ENCODE measurements around the gene PDSS2. TPM values are rescaled to one million over a fixed set of nuclear protein-coding genes. Genes with fewer than 3 reads are reported as not detected.

The PDSS2 gene
- total and polyA plus RNA-seq, 9 of the 15 experiments (the other 6 are each of a cell fraction or from before 2014, with no cell fraction given) = 5.8 to 21.1 (median 12.0) TPM

GRCh38 chr6:107423474-107423990 is 35.8 kb downstream of the PDSS2 start:
- Histone ChIP-seq H2AFZ (ENCODE audit: low read depth, low read length) (no peak overlapping the region), H3K9me3 (replicated peaks; ENCODE audit: control insufficient read depth, insufficient read depth, low read depth, low read length) (peaks cover 8% of the 10 kb centered on the region), H3K4me2 (ENCODE audit: insufficient read depth, low read length) (no peak overlapping the region), H3K4me3 (no peak overlapping the region), H3K79me2 (ENCODE audit: control insufficient read depth, insufficient read depth, low read length) (no peaks in the 10 kb centered on the region; the same call in 2 of the 3 replicates), H3K9ac (ENCODE audit: insufficient read depth in 1 of 2, low read depth in 2 of 2, low read length in 2 of 2) (no peak overlapping the region), H3K27me3 (ENCODE audit: control insufficient read depth in 2 of 2, insufficient read depth in 2 of 2, low read length in 2 of 2) (no peaks in the 10 kb centered on the region), H3K36me3 (ENCODE audit: control insufficient read depth, insufficient read depth, low read length) (no peaks in the 10 kb centered on the region), H3K27ac (ENCODE audit: extremely low read depth, low read depth, low read length) (no peak overlapping the region), H3K9me1 (ENCODE audit: control insufficient read depth, insufficient read depth, low read length) (no peaks in the 10 kb centered on the region), H3K4me1 (replicated peaks in 1 of 2; ENCODE audit: control insufficient read depth in 2 of 2, insufficient read depth in 2 of 2, low read length in 2 of 2) (no peaks in the 10 kb centered on the region), H4K20me1 (replicated peaks; ENCODE audit: control insufficient read depth, insufficient read depth, low read length) (no peaks in the 10 kb centered on the region)
- in situ Hi-C loops (cut with MboI) (no loop called here), intact Hi-C loops (cut with micrococcal nuclease) (no loop called here)
- WGBS (ENCODE audit: insufficient coverage, low coverage, missing lambda C conversion rate) = 27% methylated on average over 1 of the region's 1 CpG
- TF ChIP-seq GATA2 (CRISPR knock-in tag; IDR thresholded peaks at IDR 0.05) = no peak
- TF ChIP-seq SUPT5H (IDR thresholded peaks at IDR 0.05) = no peak
- TF ChIP-seq, protein P1, sequence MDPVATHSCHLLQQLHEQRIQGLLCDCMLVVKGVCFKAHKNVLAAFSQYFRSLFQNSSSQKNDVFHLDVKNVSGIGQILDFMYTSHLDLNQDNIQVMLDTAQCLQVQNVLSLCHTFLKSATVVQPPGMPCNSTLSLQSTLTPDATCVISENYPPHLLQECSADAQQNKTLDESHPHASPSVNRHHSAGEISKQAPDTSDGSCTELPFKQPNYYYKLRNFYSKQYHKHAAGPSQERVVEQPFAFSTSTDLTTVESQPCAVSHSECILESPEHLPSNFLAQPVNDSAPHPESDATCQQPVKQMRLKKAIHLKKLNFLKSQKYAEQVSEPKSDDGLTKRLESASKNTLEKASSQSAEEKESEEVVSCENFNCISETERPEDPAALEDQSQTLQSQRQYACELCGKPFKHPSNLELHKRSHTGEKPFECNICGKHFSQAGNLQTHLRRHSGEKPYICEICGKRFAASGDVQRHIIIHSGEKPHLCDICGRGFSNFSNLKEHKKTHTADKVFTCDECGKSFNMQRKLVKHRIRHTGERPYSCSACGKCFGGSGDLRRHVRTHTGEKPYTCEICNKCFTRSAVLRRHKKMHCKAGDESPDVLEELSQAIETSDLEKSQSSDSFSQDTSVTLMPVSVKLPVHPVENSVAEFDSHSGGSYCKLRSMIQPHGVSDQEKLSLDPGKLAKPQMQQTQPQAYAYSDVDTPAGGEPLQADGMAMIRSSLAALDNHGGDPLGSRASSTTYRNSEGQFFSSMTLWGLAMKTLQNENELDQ (CRISPR knock-in tag; IDR thresholded peaks at IDR 0.05; ENCODE audit: borderline replicate concordance) = no peak
- no peak for TF ChIP-seq MIER1 (IDR thresholded peaks at IDR 0.05; ENCODE audit: low read depth)
- no peak for TF ChIP-seq TRIM28 (IDR thresholded peaks at IDR 0.05)
- no peak for TF ChIP-seq ZNF324 (CRISPR knock-in tag; IDR thresholded peaks at IDR 0.05)
- TF ChIP-seq HNRNPLL (IDR thresholded peaks at IDR 0.05; ENCODE audit: low read depth, low read length, poor library complexity, severe bottlenecking) = no peak
- TF ChIP-seq FOXJ3 (CRISPR knock-in tag; IDR thresholded peaks at IDR 0.05) = no peak
- no peak for TF ChIP-seq NR0B1 (IDR thresholded peaks at IDR 0.05; ENCODE audit: partially characterized antibody)
- no peak for TF ChIP-seq KDM5B (IDR thresholded peaks at IDR 0.05; ENCODE audit: insufficient replicate concordance, low read depth, low read length)
- TF ChIP-seq, protein P2, sequence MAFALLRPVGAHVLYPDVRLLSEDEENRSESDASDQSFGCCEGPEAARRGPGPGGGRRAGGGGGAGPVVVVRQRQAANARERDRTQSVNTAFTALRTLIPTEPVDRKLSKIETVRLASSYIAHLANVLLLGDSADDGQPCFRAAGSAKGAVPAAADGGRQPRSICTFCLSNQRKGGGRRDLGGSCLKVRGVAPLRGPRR (CRISPR knock-in tag; IDR thresholded peaks at IDR 0.05) = no peak
- no peak for TF ChIP-seq TARDBP (IDR thresholded peaks at IDR 0.05)
- TF ChIP-seq PHF20 (IDR thresholded peaks at IDR 0.05; ENCODE audit: partially characterized antibody) = no peak
- ATAC-seq (no peak), FAIRE-seq (no peak), DNase-seq (ENCODE audit: extremely low read depth in 1 of 4, low spot score in 3 of 4) (no peak)
- ChIA-PET POLR2A (no interaction called here), CTCF (ENCODE audit: low intra/inter-chr PET ratio) (no interaction called here)
- no TSS peak for BruUV-seq (replicated peaks)
